ENCODE measurements around the gene HBS1L. TPM values are rescaled to one million over a fixed set of nuclear protein-coding genes. Genes with fewer than 3 reads are reported as not detected.

Gene HBS1L
- total and polyA plus RNA-seq, 11 donors: 23.6 to 101 (median 81.3) TPM

DNA sequence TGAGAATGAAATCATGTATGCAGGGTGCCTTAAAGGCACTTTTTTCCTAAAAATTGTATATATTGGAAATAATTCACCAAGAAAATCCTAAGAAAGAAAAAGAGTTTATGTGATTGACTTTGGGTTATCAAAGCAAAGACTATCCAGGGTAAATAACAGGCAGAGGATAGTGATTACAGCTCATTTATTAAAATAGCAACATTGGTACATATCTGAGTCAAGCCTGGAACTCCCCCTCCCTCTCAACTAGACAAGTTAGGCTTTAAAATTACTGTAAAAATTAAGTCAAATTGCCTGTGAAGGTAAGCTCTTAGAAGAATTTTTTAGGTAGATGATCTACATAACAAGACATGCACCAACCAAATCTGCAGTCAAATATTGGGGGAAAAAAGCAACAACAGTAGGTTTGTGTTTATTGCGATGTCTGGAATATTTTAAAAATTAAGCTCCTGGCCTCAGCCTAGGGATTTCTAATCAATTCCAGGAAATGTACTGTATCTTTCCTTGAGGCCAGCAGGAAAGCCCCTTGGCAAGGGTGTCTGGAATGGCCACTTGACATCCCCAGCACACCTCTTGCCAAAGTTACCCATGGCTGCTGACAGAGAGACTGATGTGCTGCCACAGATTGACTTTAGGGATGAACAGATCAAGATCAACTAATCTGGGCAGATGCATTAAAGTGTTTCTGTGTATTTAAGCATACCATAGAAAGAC, 31.2 kb upstream of the HBS1L start:
- TF ChIP-seq CTCF (IDR thresholded peaks at IDR 0.05) (no peak), POLR2A (IDR thresholded peaks at IDR 0.05) (no peak)
- H3K9me3 ChIP-seq: peaks cover 0 to 17% (median 8%) of the 10 kb centered on the region in 12 donors
- 66 to 81% (median 74%) methylated on average over 1 of the region's 1 CpG for WGBS, 4 donors
- peaks cover 0 to 16% (median 0%) of the 10 kb centered on the region in 12 donors for H3K4me1 ChIP-seq
- DNase-seq: no peak
- no peak overlapping the region for H3K4me3 ChIP-seq
- intact Hi-C loops (cut with DNase I): no loop called here
- peaks cover 0 to 7% (median 0%) of the 10 kb centered on the region in 9 donors for H3K27me3 ChIP-seq
- ATAC-seq: no peak
- no peaks in the 10 kb centered on the region for H3K36me3 ChIP-seq
- no peak overlapping the region for H3K27ac ChIP-seq

GRCh38 chr6:135084916-135085269, 30.3 kb upstream of the HBS1L start:
- TF ChIP-seq POLR2A (IDR thresholded peaks at IDR 0.05) (no peak), CTCF (IDR thresholded peaks at IDR 0.05) (no peak)
- Histone ChIP-seq H3K9me3 (peaks cover 0 to 17% (median 8%) of the 10 kb centered on the region in 12 donors), H3K27me3 (peaks cover 0 to 7% (median 0%) of the 10 kb centered on the region in 9 donors), H3K27ac (no peak overlapping the region), H3K36me3 (no peaks in the 10 kb centered on the region), H3K4me3 (no peak overlapping the region), H3K4me1 (peaks cover 0 to 16% (median 0%) of the 10 kb centered on the region in 12 donors)
- WGBS, 4 donors: 91 to 98% (median 94%) methylated on average over 1 of the region's 1 CpG
- DNase-seq (no peak), ATAC-seq (no peak)
- intact Hi-C loops (cut with DNase I): no loop called here

- TF ChIP-seq POLR2A (IDR thresholded peaks at IDR 0.05) (no peak), CTCF (IDR thresholded peaks at IDR 0.05) (no peak)
- 56 to 81% (median 59%) methylated on average over 5 of the region's 5 CpGs for WGBS, 4 donors
- peaks cover 0 to 17% (median 8%) of the 10 kb centered on the region in 12 donors for H3K9me3 ChIP-seq
- ATAC-seq (no peak), DNase-seq (no peak)
- H3K4me1 ChIP-seq: peaks cover 0 to 16% (median 0%) of the 10 kb centered on the region in 12 donors
- no peak overlapping the region for H3K4me3 ChIP-seq
- peaks cover 0 to 7% (median 0%) of the 10 kb centered on the region in 9 donors for H3K27me3 ChIP-seq
- intact Hi-C loops (cut with DNase I): no loop called here
- no peaks in the 10 kb centered on the region for H3K36me3 ChIP-seq
- no peak overlapping the region for H3K27ac ChIP-seq
Observed at GRCh38 chr6:135084001-135084915, 29.6 kb upstream of the HBS1L start.

- 60 to 76% (median 65%) methylated on average over 1 of the region's 1 CpG for WGBS, 4 donors
- Histone ChIP-seq H3K9me3 (peaks cover 0 to 17% (median 8%) of the 10 kb centered on the region in 12 donors), H3K27ac (no peak overlapping the region), H3K36me3 (no peaks in the 10 kb centered on the region), H3K27me3 (peaks cover 0 to 8% (median 0%) of the 10 kb centered on the region in 9 donors), H3K4me1 (no peaks in the 10 kb centered on the region), H3K4me3 (no peak overlapping the region)
- DNase-seq (no peak), ATAC-seq (no peak)
- TF ChIP-seq POLR2A (IDR thresholded peaks at IDR 0.05): no peak
- TF ChIP-seq CTCF (IDR thresholded peaks at IDR 0.05): no peak
- intact Hi-C loops (cut with DNase I): no loop called here
Observed at GRCh38 chr6:135081966-135082365, 27.3 kb upstream of the HBS1L start.
